Measurements from ENCODE around the gene TMEM63A. TPM values are rescaled to one million over a fixed set of nuclear protein-coding genes. Genes with fewer than 3 reads are reported as not detected.

Gene TMEM63A
- total and polyA plus RNA-seq, 2 experiments from 2014 or later, result 19.3 to 37.0 TPM

- no peaks in the 10 kb centered on the region for H3K4me1 ChIP-seq (ENCODE audit: low read depth)
- no peak for DNase-seq (ENCODE audit: low read depth in 1 of 2, low spot score in 1 of 2)
- no peak overlapping the region for H3K4me3 ChIP-seq
- no peaks in the 10 kb centered on the region for H3K27me3 ChIP-seq
- no peaks in the 10 kb centered on the region for H3K9me3 ChIP-seq (ENCODE audit: low read depth)
- no peak overlapping the region for H3K27ac ChIP-seq
- H3K36me3 ChIP-seq, result no peaks in the 10 kb centered on the region
- no peak for TF ChIP-seq CTCF (IDR thresholded peaks at IDR 0.05; ENCODE audit: low read depth, low read length)
Observed at GRCh38 chr1:225896494-225896893, 14.3 kb upstream of the TMEM63A start.

DNA sequence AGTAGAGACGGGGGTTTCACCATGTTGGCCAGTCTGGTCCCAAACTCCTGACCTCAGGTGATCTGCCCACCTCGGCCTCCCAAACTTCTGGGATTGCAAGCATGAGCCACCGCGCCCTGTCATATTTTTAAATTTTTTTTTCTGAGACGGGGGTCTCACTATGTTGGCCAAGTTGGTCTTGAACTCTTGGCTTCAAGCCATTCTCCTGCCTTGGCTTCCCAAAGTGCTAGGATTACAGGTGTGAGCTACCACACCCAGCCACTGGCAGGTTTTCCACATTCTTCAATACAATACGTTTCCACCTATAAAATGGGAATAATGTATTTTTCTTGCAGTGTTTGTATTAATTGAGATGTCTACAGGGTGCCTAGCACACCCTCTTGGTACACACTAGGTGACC, 10.1 kb upstream of the TMEM63A start:
- TF ChIP-seq CTCF (IDR thresholded peaks at IDR 0.05; ENCODE audit: low read depth, low read length), result no peak
- Histone ChIP-seq H3K36me3 (no peaks in the 10 kb centered on the region), H3K27me3 (no peaks in the 10 kb centered on the region), H3K4me3 (no peak overlapping the region), H3K9me3 (ENCODE audit: low read depth) (no peaks in the 10 kb centered on the region), H3K4me1 (ENCODE audit: low read depth) (no peaks in the 10 kb centered on the region), H3K27ac (no peak overlapping the region)
- DNase-seq (ENCODE audit: low read depth in 1 of 2, low spot score in 1 of 2), result no peak

DNA sequence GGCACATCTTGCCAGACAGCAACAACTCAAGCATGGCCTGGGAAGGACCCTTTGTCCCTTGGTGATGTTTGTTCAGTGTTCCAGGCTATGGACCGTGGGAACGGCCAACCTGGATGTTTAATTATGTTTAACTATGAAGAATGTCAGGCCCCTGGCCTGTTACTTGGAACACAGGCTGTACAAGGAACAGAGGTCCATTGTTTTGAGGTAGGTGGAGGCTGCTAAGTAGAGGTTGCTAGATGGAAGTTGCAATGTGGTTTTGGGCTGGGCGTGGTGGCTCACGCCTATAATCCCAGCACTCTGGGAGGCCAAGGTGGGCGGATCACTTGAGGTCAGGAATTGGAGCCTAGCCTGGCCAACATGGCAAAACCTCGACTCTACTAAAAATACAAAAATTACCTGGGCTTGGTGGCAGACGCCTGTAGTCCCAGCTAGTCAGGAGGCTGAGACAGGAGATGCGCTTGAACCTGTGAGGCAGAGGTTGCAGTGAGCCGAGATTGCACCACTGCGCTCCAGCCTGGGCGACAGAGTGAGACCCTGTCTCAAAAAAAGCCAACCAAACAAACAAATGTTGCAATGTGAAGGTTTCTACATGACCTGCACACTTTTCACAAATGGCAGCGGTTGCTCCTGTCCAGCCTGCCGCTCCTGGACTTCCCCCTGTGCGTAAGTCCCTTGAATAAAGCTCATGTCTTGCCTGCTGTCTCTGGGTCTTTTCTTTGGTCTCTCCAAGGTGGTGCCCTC, 9.2 kb upstream of the TMEM63A start:
- Histone ChIP-seq H3K27me3 (no peaks in the 10 kb centered on the region), H3K4me1 (ENCODE audit: low read depth) (no peaks in the 10 kb centered on the region), H3K36me3 (no peaks in the 10 kb centered on the region), H3K4me3 (no peak overlapping the region), H3K27ac (no peak overlapping the region), H3K9me3 (ENCODE audit: low read depth) (no peaks in the 10 kb centered on the region)
- no peak for TF ChIP-seq CTCF (IDR thresholded peaks at IDR 0.05; ENCODE audit: low read depth, low read length)
- no peak for DNase-seq (ENCODE audit: low read depth in 1 of 2, low spot score in 1 of 2)

DNA sequence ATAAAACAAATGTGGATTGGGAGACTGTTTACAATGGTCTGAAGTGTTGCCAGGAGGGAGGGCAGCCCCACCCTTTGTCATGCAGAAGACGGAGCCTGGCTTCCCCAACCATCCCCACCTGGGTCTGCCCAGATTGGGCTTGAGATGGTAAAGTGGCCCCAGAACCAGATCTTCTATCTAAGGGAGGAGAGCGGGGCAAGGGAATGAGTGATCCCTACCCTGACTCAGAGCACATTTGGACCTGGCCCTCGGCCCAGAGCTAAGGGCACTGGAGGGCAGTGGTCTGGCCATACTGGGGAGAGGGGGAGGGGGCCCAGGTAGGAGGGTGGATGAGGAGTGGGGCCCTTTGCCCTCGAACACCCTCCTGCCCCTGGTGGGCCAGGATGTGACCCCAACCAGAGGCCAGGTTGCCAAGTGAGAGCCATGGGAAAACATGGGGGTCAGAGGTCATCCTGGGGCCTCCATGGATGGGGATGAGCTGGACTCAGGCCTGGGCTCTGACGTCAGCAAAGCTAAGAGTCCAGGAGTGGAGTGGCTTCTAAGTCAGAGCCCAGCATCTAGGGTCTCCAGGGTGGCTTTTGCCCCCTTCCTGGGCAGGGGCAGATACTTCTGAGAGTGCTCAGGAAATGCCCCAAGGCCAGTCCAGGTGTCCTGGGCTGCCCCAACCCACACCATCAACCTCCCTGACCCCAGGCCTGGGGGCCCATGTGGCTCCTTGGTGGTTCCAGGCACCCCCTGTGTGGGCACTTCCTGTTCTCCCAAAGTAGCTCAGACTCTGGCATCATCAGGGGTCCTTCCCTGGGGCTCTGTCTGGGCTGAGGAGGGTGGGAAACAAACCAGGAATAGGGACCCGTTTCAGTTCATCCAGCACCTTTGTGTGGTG, 8.4 kb upstream of the TMEM63A start:
- Histone ChIP-seq H3K4me1 (ENCODE audit: low read depth) (no peaks in the 10 kb centered on the region), H3K36me3 (no peaks in the 10 kb centered on the region), H3K27me3 (no peaks in the 10 kb centered on the region), H3K9me3 (ENCODE audit: low read depth) (no peaks in the 10 kb centered on the region), H3K27ac (no peak overlapping the region), H3K4me3 (no peak overlapping the region)
- no peak for DNase-seq (ENCODE audit: low read depth in 1 of 2, low spot score in 1 of 2)
- TF ChIP-seq CTCF (IDR thresholded peaks at IDR 0.05; ENCODE audit: low read depth, low read length), result no peak

GRCh38 chr1:225889743-225890142, 7.6 kb upstream of the TMEM63A start:
- no peaks in the 10 kb centered on the region for H3K36me3 ChIP-seq
- H3K4me1 ChIP-seq (ENCODE audit: low read depth), result no peaks in the 10 kb centered on the region
- H3K4me3 ChIP-seq, result no peak overlapping the region
- no peaks in the 10 kb centered on the region for H3K9me3 ChIP-seq (ENCODE audit: low read depth)
- no peaks in the 10 kb centered on the region for H3K27me3 ChIP-seq
- no peak overlapping the region for H3K27ac ChIP-seq
- TF ChIP-seq CTCF (IDR thresholded peaks at IDR 0.05; ENCODE audit: low read depth, low read length), result no peak
- DNase-seq (ENCODE audit: low read depth in 1 of 2, low spot score in 1 of 2), result no peak

Data from cardiac muscle cell (in vitro differentiated cells and primary cell).